Stomach (tissue), 4 donors: ENCODE data around the gene CDC14A.

Experiments
- CTCF ChIP-seq, 7 experiments: fragments of 450-650 bp in 4 of 7; fragments of 200-600 bp in 3 of 7; sonication (generic) in 3 of 7; IDR thresholded peaks; one replicate each; pipeline ENCODE4 v1.5.1; 2016 to 2019; ENCODE audit warnings: antibody characterized with exemption in 7 of 7, control low read depth in 2 of 7, mild to moderate bottlenecking in 1 of 7
- EP300 ChIP-seq: sonication (generic); formaldehyde crosslinking; IDR thresholded peaks from one replicate; pipeline ENCODE4 v1.6.1; 2017; ENCODE audit warnings: antibody characterized with exemption
- POLR2A ChIP-seq, 4 donors: fragments of 450-650 bp; IDR thresholded peaks; one replicate each; pipeline ENCODE4 v1.6.1; 2016; ENCODE audit warnings: antibody characterized with exemption in 4 of 4, control low read depth in 2 of 4, mild to moderate bottlenecking in 1 of 4, moderate library complexity in 1 of 4
- POLR2AphosphoS5 ChIP-seq, 3 donors: sonication (generic); formaldehyde crosslinking; IDR thresholded peaks; one replicate each; pipeline ENCODE4 v1.6.1; 2016; ENCODE audit warnings: antibody characterized with exemption in 3 of 3

- TF ChIP-seq POLR2A (IDR thresholded peaks at IDR 0.05) (no peak), CTCF (IDR thresholded peaks at IDR 0.05) (no peak), POLR2AphosphoS5 (IDR thresholded peaks at IDR 0.05) (no peak), EP300 (no peak)
Observed at GRCh38 chr1:100478816-100479215, 126.5 kb downstream of the CDC14A start.
